GM18526 (cell line): ENCODE results near the gene SACM1L.

Experiments
- POLR2A ChIP-seq: IDR thresholded peaks from 3 replicates; pipeline ENCODE4 v1.6.1; 2011; ENCODE audit not compliant: insufficient read length; ENCODE audit errors: extremely low read depth

The SACM1L gene

GRCh38 chr3:45746165-45746776 is 57.1 kb downstream of the SACM1L start:
- no peak for TF ChIP-seq POLR2A

- TF ChIP-seq POLR2A: no peak
These were observed 57.8 kb downstream of the SACM1L start for GRCh38 chr3:45746777-45747622.

- TF ChIP-seq POLR2A: no peak
These were observed 58.9 kb downstream of the SACM1L start for GRCh38 chr3:45748068-45748467.

- TF ChIP-seq POLR2A: no peak
These were observed 60.7 kb downstream of the SACM1L start for GRCh38 chr3:45749880-45750279.

GRCh38 chr3:45751537-45752242 is 62.5 kb downstream of the SACM1L start:
- TF ChIP-seq POLR2A: no peak

- no peak for TF ChIP-seq POLR2A
These were observed 63.9 kb downstream of the SACM1L start for GRCh38 chr3:45753095-45753494.

GRCh38 chr3:45754461-45754860 is 65.3 kb downstream of the SACM1L start:
- TF ChIP-seq POLR2A: no peak

GRCh38 chr3:45756055-45756454 is 66.9 kb downstream of the SACM1L start:
- no peak for TF ChIP-seq POLR2A

- TF ChIP-seq POLR2A: no peak
These were observed 69.7 kb downstream of the SACM1L start for GRCh38 chr3:45758871-45759270.

GRCh38 chr3:45759851-45760250 is 70.7 kb downstream of the SACM1L start:
- no peak for TF ChIP-seq POLR2A

- TF ChIP-seq POLR2A: no peak
These were observed 71.9 kb downstream of the SACM1L start for GRCh38 chr3:45760878-45761711.

GRCh38 chr3:45761831-45762230 is 72.6 kb downstream of the SACM1L start:
- TF ChIP-seq POLR2A: no peak

GRCh38 chr3:45762647-45763302 is 73.6 kb downstream of the SACM1L start:
- no peak for TF ChIP-seq POLR2A

- TF ChIP-seq POLR2A: no peak
These were observed 74.1 kb downstream of the SACM1L start for GRCh38 chr3:45763303-45763675.
